GM18505 (cell line): ENCODE results near the gene HMHB1.
"Not testable (repeated sequence)": the region's sequence is repeated elsewhere in the genome, so short reads cannot be mapped to it uniquely, and the experiment has no call there.

ENCODE experiments used
- ATAC-seq: cut with Tn5 transposase; IDR thresholded peaks from one replicate; pipeline ENCODE4 v1.9.1; 2021; ENCODE audit not compliant: unreplicated experiment
- POLR2A ChIP-seq: IDR thresholded peaks from 4 replicates; pipeline ENCODE4 v1.6.1; 2011; ENCODE audit warnings: borderline replicate concordance; ENCODE audit not compliant: insufficient read depth, insufficient read length; ENCODE audit errors: extremely low read depth

HMHB1 gene

DNA sequence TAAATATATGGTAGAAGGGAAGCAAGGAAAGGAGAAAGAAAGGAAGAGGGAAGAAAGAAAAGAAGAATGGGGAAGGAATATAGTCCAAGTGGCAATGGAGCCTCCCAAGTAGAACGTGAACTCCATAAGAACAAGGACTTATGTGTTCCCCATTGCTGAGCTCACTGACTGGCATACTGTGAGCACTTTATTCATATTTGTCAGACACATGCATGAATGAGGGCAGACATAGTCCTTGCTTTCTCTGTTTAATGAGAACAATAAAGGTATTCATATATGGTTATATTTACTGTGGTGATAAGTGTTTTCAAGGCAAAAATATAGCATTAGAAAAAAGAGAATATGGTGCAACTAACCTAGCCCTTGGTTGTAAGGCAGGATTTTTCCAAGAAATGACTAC, 23.6 kb upstream of the HMHB1 start:
- no peak for TF ChIP-seq POLR2A
- ATAC-seq, result no peak

DNA sequence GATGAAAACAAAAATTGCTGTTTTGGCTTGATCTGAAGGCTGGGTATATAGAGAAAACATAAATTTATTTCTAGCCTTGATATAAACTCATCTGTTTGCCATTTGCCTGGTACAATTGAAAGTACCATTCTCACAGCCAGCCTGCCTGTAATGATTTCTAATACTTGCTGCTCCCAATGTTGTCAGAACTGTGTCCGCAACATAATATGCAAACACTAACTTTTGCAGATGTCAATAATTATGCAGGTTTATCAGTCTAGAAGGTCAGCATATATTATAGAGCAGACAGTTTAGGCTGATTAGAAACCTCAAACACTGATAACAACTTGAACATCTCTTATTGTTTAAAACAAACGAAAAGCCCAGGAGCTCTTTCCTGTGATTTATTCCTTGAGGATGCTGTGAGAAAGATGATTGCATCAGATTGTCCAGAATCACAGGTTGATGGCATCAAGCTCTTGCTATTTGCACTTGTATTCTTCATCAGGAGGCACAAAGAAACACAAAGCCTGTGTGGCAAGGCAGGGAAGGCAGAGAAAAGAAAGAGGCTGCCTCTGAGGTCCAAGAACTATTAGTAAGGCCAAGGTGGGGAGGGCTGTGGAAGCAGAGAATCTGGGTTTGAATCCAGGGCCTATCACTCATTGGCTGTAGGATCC, 21.4 kb upstream of the HMHB1 start:
- ATAC-seq, result no peak
- no peak for TF ChIP-seq POLR2A

DNA sequence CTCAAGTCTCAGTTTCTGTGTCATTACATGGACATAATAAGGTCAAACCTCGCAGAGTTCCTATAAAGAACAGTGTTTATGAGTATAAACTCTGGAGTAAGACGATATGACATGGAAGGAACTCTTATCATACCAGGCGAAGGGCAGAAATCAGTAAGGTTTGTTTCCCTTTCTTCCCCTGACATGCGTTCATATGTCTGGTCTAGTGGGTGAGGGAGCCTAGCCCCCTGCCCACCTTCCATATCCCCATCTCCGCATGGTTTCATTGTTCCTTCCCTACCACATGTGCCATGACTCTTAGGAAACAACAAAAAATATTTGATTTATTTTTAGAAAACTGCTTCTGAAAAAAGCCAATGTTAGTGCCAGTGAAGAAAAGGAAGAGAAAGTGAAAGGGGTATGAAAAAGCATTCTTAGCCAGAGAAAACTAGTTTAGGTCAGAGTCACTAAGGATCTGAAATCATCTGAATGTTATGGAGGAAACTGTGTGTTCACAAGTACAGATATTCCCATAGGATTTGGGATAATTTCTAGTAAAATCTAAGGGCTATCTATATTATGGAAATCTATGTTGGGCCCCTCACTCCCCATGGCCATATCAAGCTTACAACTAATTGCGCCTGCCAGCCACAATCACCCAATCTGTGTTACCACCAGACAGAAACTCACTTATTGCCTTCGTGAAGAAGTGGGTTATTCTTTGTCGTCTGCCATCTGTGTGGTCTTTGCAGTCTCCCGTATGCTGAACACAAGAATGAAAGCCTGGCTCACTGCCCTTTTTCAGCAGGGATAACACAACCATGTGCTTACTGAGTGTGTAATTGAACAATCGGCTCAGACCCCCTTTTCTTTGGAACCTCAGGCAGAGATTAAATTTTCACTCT, 19.9 kb upstream of the HMHB1 start:
- TF ChIP-seq POLR2A, result no peak
- peak; percentile 57 for ATAC-seq

DNA sequence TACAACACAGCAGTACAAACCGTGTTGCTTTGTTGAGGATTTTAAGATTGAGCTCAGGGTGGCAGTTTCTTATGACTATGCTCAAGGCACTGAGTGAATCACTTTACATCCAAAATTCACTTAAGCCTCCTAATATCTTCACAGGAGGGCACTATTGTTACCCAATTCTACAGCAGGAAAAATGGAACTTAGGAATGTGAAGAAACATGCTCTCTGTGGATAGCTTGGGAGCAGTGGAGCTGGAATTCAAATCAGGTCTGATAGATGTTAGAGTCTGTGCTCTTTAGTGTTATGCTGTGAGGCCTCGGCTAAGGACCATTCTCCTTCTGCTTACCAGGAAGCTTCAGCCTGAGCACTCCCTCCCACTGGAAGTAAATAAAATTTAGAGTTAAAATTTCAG, 18.7 kb upstream of the HMHB1 start:
- TF ChIP-seq POLR2A, result no peak
- ATAC-seq, result no peak

DNA sequence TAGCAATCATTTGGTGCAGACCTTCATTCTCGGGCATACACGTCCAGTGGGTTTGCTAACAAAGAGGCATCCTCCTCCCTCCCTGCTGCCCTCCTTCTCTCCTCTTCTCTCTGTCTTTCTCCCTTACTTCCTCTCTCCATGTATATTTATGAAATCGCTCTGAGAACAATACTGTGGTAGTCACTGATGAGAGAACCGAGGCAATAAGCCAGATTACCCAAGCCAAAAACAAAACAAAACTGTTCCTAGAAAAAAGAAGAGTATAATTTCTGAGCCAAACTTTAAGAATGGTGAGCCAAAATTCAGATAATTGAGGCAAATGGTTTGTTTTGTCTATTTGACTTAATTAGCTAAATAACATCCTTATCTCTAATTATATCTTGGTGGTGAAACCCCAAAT, 15.8 kb upstream of the HMHB1 start:
- no peak for ATAC-seq
- TF ChIP-seq POLR2A, result no peak

DNA sequence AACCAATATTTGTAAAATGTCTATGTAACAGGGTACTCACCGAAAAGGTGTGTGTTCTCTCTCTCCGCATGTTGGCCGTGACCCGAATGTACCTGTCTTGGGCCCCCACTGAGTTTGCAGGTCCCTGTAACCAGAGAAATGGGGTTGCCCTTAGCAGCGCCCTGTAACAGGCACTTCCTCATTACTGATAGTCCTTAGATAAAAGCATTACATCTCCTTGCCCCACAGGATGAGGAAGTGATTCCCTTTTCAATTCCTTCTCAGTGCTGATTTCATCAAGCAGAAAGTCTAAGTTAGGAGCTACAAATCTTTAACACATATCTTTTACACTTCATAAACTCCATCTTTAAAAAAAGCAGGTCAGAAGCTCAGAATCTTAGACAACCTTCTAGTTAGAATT, 15.2 kb upstream of the HMHB1 start:
- no peak for ATAC-seq

DNA sequence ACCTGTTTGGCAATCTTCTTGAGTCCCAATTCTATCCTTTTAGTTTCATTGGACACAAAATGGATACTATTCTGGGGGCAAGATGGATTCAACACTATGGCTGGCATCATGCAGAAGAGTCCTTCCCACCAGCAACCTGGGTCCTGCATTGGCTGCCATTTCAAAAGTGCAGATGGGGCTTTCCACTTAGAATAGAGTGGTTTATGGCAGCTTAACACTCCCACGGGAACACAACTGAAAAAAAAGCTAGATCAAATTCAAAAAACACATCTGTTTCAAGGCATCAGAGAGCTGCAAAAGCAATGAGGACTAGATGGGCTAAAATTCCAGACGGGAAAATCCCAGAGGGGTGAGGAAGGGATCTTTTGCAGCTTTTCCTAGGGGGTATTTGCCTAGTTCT, 11.2 kb upstream of the HMHB1 start:
- ATAC-seq, result no peak
- TF ChIP-seq POLR2A, result no peak

More for the DNA sequence above, 15.2 kb upstream of the HMHB1 start:
- TF ChIP-seq POLR2A, result no peak

DNA sequence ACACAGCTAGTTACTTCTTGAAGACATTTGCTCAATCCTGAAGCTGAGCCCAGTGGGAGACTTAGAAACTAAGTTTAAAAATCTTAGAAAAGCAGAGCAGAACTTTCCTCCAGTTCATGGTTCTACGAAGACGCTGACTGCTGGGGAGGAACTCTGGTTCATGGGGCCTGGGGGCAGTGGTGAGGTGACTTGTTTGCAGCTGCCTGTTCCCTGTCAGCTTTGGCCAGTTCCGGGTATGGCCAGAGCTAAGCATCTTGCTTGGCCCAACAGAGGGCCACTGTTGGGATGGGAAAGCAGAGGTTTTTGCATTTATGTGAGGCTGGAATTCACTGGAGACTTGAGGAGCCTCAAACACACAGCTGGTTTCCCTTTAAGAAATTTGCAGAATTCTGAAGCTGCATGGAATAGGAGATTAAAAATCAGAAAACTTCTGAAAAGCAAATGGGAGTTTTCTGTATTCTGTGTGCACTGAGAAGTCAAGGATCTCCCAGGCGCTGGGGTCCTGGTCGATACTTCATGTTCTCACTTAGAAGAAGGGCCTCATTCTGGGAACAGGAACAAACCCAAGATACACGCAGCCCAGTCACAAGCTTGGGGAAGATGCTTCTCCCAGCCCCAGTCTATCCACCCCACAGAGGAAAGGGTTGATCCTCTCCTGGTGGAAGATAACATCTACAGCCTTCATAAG, 10.6 kb upstream of the HMHB1 start:
- no peak for TF ChIP-seq POLR2A
- no peak for ATAC-seq

DNA sequence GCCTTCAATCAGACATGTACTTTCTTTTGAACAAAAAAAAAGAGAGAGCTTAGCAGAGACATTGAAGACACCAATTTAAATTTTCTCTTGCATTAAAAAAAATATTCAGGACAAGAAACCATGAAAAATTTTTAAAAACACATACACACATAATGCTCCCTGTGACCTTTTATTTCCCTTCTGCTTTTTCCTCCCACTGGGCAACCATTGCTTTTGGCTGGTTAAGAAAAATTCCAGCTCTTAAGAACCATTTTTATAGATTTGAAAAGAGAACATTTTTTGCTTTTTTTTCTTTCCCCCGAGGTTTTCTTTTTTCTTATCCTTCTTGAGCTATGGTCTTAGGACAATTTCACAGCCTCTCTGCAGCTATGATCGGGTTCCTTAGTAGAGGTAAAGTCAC, 6.1 kb upstream of the HMHB1 start:
- no peak for ATAC-seq

DNA sequence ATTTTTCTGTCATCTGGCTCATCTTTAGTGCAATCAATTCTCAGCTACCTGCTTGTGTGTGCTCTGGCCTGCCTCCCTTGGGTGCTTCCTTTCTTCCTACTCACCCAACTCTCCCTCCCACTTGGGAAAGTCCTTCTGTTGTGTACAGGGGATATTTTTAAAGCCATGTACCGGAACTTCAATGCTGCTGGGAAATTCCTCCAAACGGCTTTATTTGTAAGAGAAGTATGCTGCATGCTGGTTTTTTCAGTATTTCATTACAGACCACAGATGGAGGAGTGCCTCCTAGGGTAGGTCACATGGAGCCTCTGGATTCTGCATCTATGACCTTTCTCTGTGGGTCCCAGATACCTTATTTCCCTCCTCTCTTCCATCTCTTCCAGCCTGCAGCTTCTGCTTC, 5.4 kb upstream of the HMHB1 start:
- TF ChIP-seq POLR2A, result no peak
- ATAC-seq, result no peak

More for the DNA sequence above, 6.1 kb upstream of the HMHB1 start:
- TF ChIP-seq POLR2A, result no peak

DNA sequence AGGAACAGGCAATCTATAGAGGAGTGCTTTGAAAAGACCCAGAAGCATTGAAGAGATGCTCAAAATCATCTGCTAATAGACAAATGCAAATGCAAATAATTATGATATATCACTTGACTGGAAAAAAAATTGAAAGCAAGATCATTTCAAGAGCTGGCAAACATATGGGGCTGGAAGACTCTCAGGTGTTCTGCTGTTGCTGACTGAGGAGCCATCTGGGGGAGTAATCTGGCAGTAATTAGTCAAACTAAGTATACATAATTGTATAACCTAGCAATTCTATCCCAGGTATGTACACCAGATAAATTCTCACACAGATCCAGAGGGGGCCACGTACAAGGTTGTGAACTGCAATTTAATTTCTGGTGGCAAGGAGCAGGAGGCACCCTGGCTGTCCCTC, 4.6 kb upstream of the HMHB1 start:
- no peak for ATAC-seq
- TF ChIP-seq POLR2A, result no peak

DNA sequence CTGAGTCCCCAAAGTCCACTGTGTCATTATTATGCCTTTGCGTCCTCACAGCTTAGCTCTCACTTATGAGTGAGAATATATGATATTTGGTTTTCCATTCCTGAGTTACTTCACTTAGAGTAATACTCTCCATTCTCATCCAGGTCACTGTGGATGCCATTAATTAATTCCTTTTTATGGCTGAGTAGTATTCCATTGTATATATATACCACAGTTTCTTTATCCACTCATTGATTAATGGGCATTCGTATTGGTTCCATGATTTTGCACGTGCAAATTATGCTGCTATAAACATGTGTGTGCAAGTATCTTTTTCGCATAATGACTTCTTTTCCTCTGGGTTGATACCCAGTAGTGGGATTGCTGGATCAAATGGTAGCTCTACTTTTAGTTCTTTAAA, 4.4 kb downstream of the HMHB1 start:
- not testable (repeated sequence) for ATAC-seq

DNA sequence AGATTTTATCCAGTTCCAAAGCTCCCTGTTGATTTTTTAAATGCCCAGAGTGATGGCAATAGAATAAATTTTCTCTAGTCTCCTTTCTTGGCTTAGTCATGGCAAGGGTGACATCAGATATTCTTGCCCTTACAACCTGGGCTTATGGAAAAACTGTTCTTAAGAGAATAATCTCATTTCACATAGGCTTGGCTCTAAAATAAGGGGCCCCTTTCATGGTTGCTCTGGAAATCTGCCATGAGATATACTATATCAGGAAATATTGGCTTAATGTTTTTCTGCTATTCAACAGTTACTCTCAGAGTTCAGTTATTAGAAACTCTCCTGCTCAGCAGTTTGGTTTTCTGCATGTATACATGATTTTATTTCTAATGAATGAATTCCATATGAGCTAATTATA, 7.8 kb downstream of the HMHB1 start:
- no peak for TF ChIP-seq POLR2A
- ATAC-seq, result no peak

DNA sequence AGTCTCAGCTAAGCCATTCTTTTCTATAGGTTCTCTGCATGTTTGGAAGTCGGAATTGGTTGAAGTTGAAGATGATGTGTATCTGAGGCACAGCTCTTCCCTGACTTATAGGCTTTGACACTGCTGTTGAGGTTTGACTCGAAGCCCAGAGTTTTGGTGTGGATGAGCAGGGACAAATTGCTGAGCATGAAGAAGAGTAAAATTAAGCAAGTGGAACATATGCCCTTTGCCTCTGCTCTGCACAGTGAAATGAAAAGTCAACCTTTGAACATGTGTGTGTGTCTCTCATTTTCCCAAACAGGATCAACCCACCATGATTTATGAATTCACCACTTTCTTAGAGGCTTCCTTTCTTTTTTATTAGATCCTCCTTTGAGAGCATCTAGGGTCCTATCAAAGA, 8.5 kb downstream of the HMHB1 start:
- ATAC-seq, result no peak
- no peak for TF ChIP-seq POLR2A
